ENCODE results near the gene OR51F1. TPM values are rescaled to one million over a fixed set of nuclear protein-coding genes. Genes with fewer than 3 reads are reported as not detected.

OR51F1 gene
- polyA plus RNA-seq, 3 donors: not detected

DNA sequence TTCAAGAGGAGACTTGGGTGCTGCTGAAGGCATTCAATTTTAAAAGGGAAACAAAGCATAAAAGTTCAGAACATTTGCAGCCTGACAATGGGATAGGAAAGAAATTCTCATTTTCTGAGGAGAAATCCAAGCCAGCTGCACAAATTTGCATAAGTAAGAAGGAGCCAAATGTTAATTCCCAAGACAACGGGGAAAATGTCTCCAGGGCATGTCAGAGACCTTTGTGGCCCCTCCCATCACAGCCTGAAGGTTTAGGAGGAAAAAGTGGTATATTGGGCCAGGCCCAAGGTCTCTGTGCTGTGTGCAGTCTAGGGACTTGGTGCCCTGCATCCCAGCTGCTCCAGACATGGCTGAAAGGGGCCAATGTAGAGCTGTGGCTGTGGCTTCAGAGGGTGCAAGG lies 12.7 kb upstream of the OR51F1 start:
- Histone ChIP-seq H3K27me3 (ENCODE audit: control insufficient read depth in 2 of 2, insufficient read depth in 2 of 2, low read length in 2 of 2) (no peaks in the 10 kb centered on the region), H4K20me1 (ENCODE audit: insufficient read depth, low read length) (no peaks in the 10 kb centered on the region), H3K9ac (ENCODE audit: insufficient read depth, low read length, poor library complexity, severe bottlenecking) (no peak overlapping the region), H2AFZ (ENCODE audit: insufficient read depth, low read depth, low read length, poor library complexity, severe bottlenecking) (no peak overlapping the region), H3K27ac (ENCODE audit: low read depth in 1 of 2, low read length in 2 of 2) (no peak overlapping the region), H3K4me3 (replicated peaks in 1 of 3; ENCODE audit: low read depth in 2 of 3, low read length in 3 of 3) (no peak overlapping the region), H3K4me2 (replicated peaks; ENCODE audit: extremely low read depth, low read length, poor library complexity, severe bottlenecking) (no peak overlapping the region), H3K9me3 (replicated peaks in 1 of 2; ENCODE audit: control insufficient read depth in 1 of 2, insufficient read depth in 1 of 2, low read length in 2 of 2) (peaks cover 0 to 8% of the 10 kb centered on the region in 2 donors), H3K36me3 (replicated peaks in 1 of 2; ENCODE audit: control insufficient read depth in 1 of 2, insufficient read depth in 2 of 2, low read length in 2 of 2) (no peaks in the 10 kb centered on the region), H3K4me1 (ENCODE audit: control insufficient read depth in 1 of 2, insufficient read depth in 2 of 2, low read length in 2 of 2) (no peaks in the 10 kb centered on the region), H3K79me2 (ENCODE audit: insufficient read depth, low read length) (no peaks in the 10 kb centered on the region)
- Mint-ChIP-seq H3K27ac (no peak overlapping the region), H3K36me3 (no peaks in the 10 kb centered on the region), H3K27me3 (ENCODE audit: low read depth in 3 of 3) (no peaks in the 10 kb centered on the region), H3K4me3 (no peak overlapping the region), H3K4me1 (no peaks in the 10 kb centered on the region), H3K9me3 (peaks cover 5 to 16% (median 9%) of the 10 kb centered on the region in 7 donors)
- TF ChIP-seq, protein P1, sequence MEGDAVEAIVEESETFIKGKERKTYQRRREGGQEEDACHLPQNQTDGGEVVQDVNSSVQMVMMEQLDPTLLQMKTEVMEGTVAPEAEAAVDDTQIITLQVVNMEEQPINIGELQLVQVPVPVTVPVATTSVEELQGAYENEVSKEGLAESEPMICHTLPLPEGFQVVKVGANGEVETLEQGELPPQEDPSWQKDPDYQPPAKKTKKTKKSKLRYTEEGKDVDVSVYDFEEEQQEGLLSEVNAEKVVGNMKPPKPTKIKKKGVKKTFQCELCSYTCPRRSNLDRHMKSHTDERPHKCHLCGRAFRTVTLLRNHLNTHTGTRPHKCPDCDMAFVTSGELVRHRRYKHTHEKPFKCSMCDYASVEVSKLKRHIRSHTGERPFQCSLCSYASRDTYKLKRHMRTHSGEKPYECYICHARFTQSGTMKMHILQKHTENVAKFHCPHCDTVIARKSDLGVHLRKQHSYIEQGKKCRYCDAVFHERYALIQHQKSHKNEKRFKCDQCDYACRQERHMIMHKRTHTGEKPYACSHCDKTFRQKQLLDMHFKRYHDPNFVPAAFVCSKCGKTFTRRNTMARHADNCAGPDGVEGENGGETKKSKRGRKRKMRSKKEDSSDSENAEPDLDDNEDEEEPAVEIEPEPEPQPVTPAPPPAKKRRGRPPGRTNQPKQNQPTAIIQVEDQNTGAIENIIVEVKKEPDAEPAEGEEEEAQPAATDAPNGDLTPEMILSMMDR (IDR thresholded peaks at IDR 0.05): no peak
- WGBS (ENCODE audit: insufficient coverage): no CpG with 5 or more reads among the region's 1 CpG
- intact Hi-C loops (cut with micrococcal nuclease): no loop called here
- DNase-seq: no peak

DNA sequence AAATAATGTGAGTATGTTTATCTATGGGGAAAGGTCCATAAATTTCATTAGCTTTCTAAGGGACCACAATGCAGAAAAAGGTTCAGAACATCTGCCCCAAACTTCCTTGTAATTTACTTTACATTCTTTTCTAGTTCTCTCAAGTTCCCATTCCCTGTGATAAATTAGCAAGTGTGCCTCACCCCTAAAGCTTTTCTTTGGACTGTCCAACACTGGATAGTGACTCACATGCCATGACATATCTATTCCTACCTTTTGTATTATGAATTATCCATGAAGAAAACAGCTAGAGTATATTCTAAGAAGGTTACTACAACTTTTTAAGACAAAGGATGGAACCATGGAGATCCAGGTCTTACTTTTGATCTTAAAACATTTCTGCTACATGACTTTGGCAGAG lies 1.6 kb downstream of the OR51F1 start:
- H3K27ac ChIP-seq (ENCODE audit: low read depth in 1 of 2, low read length in 2 of 2): no peak overlapping the region
- H3K4me2 ChIP-seq (replicated peaks; ENCODE audit: extremely low read depth, low read length, poor library complexity, severe bottlenecking): no peak overlapping the region
- Mint-ChIP-seq H3K27me3 (ENCODE audit: low read depth in 3 of 3) (peaks cover 0 to 1% (median 1%) of the 10 kb centered on the region in 3 donors), H3K9me3 (no peaks in the 10 kb centered on the region), H3K36me3 (no peaks in the 10 kb centered on the region), H3K4me1 (no peaks in the 10 kb centered on the region), H3K27ac (no peak overlapping the region), H3K4me3 (no peak overlapping the region)
- H4K20me1 ChIP-seq (ENCODE audit: insufficient read depth, low read length): no peaks in the 10 kb centered on the region
- H3K9ac ChIP-seq (ENCODE audit: insufficient read depth, low read length, poor library complexity, severe bottlenecking): no peak overlapping the region
- H3K79me2 ChIP-seq (ENCODE audit: insufficient read depth, low read length): no peaks in the 10 kb centered on the region
- TF ChIP-seq, protein P1 (IDR thresholded peaks at IDR 0.05): no peak
- intact Hi-C loops (cut with micrococcal nuclease): no loop called here
- no peaks in the 10 kb centered on the region for H3K9me3 ChIP-seq (replicated peaks in 1 of 2; ENCODE audit: control insufficient read depth in 1 of 2, insufficient read depth in 1 of 2, low read length in 2 of 2)
- H3K4me1 ChIP-seq (ENCODE audit: control insufficient read depth in 1 of 2, insufficient read depth in 2 of 2, low read length in 2 of 2): no peaks in the 10 kb centered on the region
- H3K27me3 ChIP-seq (ENCODE audit: control insufficient read depth in 2 of 2, insufficient read depth in 2 of 2, low read length in 2 of 2): no peaks in the 10 kb centered on the region
- no peak for DNase-seq
- H2AFZ ChIP-seq (ENCODE audit: insufficient read depth, low read depth, low read length, poor library complexity, severe bottlenecking): no peak overlapping the region
- H3K36me3 ChIP-seq (replicated peaks in 1 of 2; ENCODE audit: control insufficient read depth in 1 of 2, insufficient read depth in 2 of 2, low read length in 2 of 2): no peaks in the 10 kb centered on the region
- H3K4me3 ChIP-seq (replicated peaks in 1 of 3; ENCODE audit: low read depth in 2 of 3, low read length in 3 of 3): no peak overlapping the region

Data from CD14-positive monocyte (primary cell).